Measurements from ENCODE around the gene RAG1.

The RAG1 gene

DNA sequence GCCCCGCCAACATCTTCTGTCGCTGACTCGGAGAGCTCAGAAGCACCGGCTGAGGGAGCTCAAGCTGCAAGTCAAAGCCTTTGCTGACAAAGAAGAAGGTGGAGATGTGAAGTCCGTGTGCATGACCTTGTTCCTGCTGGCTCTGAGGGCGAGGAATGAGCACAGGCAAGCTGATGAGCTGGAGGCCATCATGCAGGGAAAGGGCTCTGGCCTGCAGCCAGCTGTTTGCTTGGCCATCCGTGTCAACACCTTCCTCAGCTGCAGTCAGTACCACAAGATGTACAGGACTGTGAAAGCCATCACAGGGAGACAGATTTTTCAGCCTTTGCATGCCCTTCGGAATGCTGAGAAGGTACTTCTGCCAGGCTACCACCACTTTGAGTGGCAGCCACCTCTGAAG lies 6.7 kb downstream of the RAG1 start:
- ATAC-seq (replicated peaks) (no peak), DNase-seq (no peak)
- Mint-ChIP-seq H3K36me3 (no peaks in the 10 kb centered on the region), H3K4me3 (no peak overlapping the region), H3K27ac (no peak overlapping the region), H3K27me3 (peaks cover 29 to 47% of the 10 kb centered on the region in 2 donors), H3K9me3 (no peaks in the 10 kb centered on the region), H3K4me1 (peaks cover 0 to 25% of the 10 kb centered on the region in 2 donors)

DNA sequence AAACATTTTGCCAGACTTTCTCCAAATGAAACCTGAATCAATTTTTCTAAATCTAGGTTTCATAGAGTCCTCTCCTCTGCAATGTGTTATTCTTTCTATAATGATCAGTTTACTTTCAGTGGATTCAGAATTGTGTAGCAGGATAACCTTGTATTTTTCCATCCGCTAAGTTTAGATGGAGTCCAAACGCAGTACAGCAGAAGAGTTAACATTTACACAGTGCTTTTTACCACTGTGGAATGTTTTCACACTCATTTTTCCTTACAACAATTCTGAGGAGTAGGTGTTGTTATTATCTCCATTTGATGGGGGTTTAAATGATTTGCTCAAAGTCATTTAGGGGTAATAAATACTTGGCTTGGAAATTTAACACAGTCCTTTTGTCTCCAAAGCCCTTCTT lies 9.6 kb downstream of the RAG1 start:
- ATAC-seq (replicated peaks) (no peak), DNase-seq (no peak)
- H3K36me3 Mint-ChIP-seq: peaks cover 4 to 5% of the 10 kb centered on the region in 2 donors
- peaks cover 5 to 9% of the 10 kb centered on the region in 2 donors for H3K9me3 Mint-ChIP-seq
- H3K27ac Mint-ChIP-seq: no peak overlapping the region
- H3K4me1 Mint-ChIP-seq: peaks cover 0 to 10% of the 10 kb centered on the region in 2 donors
- H3K4me3 Mint-ChIP-seq: no peak overlapping the region
- peaks cover 14 to 36% of the 10 kb centered on the region in 2 donors for H3K27me3 Mint-ChIP-seq

DNA sequence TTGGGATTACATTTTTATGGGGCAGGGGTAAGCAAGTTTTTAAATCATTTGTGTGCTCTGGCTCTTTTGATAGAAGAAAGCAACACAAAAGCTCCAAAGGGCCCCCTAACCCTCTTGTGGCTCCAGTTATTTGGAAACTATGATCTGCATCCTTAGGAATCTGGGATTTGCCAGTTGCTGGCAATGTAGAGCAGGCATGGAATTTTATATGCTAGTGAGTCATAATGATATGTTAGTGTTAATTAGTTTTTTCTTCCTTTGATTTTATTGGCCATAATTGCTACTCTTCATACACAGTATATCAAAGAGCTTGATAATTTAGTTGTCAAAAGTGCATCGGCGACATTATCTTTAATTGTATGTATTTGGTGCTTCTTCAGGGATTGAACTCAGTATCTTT lies 10.1 kb downstream of the RAG1 start:
- DNase-seq (no peak), ATAC-seq (replicated peaks) (no peak)
- H3K4me1 Mint-ChIP-seq: peaks cover 0 to 7% of the 10 kb centered on the region in 2 donors
- H3K36me3 Mint-ChIP-seq: peaks cover 4 to 5% of the 10 kb centered on the region in 2 donors
- H3K9me3 Mint-ChIP-seq: peaks cover 5 to 9% of the 10 kb centered on the region in 2 donors
- H3K4me3 Mint-ChIP-seq: no peak overlapping the region
- H3K27ac Mint-ChIP-seq: no peak overlapping the region
- peaks cover 14 to 33% of the 10 kb centered on the region in 2 donors for H3K27me3 Mint-ChIP-seq

DNA sequence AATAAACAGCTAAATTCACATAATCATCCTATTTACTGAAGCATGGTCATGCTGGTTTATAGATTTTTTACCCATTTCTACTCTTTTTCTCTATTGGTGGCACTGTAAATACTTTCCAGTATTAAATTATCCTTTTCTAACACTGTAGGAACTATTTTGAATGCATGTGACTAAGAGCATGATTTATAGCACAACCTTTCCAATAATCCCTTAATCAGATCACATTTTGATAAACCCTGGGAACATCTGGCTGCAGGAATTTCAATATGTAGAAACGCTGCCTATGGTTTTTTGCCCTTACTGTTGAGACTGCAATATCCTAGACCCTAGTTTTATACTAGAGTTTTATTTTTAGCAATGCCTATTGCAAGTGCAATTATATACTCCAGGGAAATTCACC lies 10.7 kb downstream of the RAG1 start:
- peaks cover 4 to 5% of the 10 kb centered on the region in 2 donors for H3K36me3 Mint-ChIP-seq
- H3K9me3 Mint-ChIP-seq: peaks cover 5 to 9% of the 10 kb centered on the region in 2 donors
- H3K4me1 Mint-ChIP-seq: peaks cover 0 to 7% of the 10 kb centered on the region in 2 donors
- H3K27ac Mint-ChIP-seq: no peak overlapping the region
- H3K27me3 Mint-ChIP-seq: peaks cover 14 to 31% of the 10 kb centered on the region in 2 donors
- no peak for ATAC-seq (replicated peaks)
- H3K4me3 Mint-ChIP-seq: no peak overlapping the region
- no peak for DNase-seq

DNA sequence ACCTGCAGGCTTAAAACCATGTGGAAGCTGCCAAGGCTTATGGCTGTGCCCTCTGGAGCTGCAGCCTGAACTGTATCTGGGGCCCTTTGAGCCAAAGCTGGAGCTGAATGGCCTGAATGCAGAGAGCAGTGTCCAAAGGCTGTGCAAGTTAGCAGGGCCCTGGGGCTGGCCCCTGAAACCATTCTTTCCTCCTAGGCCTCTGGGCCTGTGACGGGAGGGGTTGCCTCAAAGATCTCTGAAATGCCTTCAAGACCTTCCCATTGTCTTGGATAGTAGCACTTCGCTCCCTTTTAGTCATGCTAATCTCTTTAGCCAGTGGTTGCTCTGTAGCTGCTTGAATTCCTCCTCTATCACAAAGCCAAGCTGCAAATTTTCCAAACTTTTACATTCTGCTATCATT lies 13.7 kb downstream of the RAG1 start:
- Mint-ChIP-seq H3K36me3 (peaks cover 4 to 5% of the 10 kb centered on the region in 2 donors), H3K27ac (no peak overlapping the region), H3K4me3 (no peak overlapping the region), H3K9me3 (peaks cover 5 to 9% of the 10 kb centered on the region in 2 donors), H3K27me3 (peaks cover 0 to 13% of the 10 kb centered on the region in 2 donors), H3K4me1 (no peaks in the 10 kb centered on the region)
- DNase-seq (no peak), ATAC-seq (replicated peaks) (no peak)

DNA sequence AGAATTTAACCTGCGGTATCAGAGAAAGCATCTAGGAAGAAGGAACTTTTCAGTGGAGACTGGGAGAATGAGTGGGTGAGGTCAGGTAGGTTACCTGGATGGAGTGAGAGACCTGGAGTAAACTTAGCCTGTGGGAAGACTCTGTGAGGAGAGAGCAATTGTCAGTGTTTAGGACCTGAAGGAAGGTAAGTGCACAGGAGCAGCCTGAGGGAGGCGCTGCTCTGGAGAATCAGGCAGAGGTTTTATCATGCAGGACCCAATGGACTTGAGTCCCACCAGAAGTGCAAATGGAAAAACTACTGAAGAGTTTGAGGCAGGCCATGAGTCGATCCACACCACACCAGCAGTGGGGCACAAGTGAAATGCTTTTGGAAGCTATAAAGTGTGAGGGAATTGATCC lies 15.9 kb downstream of the RAG1 start:
- Mint-ChIP-seq H3K27ac (no peak overlapping the region), H3K36me3 (peaks cover 4 to 5% of the 10 kb centered on the region in 2 donors), H3K4me1 (peaks cover 0 to 2% of the 10 kb centered on the region in 2 donors), H3K4me3 (no peak overlapping the region), H3K9me3 (peaks cover 5 to 11% of the 10 kb centered on the region in 2 donors), H3K27me3 (peaks cover 0 to 20% of the 10 kb centered on the region in 2 donors)
- ATAC-seq (replicated peaks) (no peak), DNase-seq (no peak)

DNA sequence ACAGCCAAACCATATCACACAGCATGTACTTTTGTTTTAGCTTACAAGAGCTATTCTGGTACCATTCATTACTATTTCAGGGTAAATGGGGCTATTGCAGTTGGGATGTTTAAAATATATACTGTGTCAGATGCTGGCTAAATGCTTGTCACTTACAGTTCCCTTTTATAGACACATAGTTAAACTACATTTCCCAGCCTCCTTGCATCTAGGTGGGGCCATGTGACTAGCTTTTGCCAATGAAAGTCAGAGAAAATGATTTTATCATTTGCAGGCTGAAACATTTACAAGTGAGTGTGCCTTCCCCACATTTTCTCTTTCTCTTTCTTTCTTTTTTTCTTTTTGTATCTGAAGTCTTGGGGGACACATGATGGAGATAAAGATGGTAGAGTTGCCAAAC lies 18.7 kb downstream of the RAG1 start:
- peak; percentile 80 to 81 for ATAC-seq (replicated peaks)
- peaks cover 5 to 7% of the 10 kb centered on the region in 2 donors for H3K9me3 Mint-ChIP-seq
- no peak overlapping the region for H3K4me3 Mint-ChIP-seq
- peaks cover 0 to 2% of the 10 kb centered on the region in 2 donors for H3K4me1 Mint-ChIP-seq
- H3K27ac Mint-ChIP-seq: no peak overlapping the region
- no peak for DNase-seq
- peaks cover 4 to 15% of the 10 kb centered on the region in 2 donors for H3K27me3 Mint-ChIP-seq
- H3K36me3 Mint-ChIP-seq: peaks cover 4 to 5% of the 10 kb centered on the region in 2 donors

DNA sequence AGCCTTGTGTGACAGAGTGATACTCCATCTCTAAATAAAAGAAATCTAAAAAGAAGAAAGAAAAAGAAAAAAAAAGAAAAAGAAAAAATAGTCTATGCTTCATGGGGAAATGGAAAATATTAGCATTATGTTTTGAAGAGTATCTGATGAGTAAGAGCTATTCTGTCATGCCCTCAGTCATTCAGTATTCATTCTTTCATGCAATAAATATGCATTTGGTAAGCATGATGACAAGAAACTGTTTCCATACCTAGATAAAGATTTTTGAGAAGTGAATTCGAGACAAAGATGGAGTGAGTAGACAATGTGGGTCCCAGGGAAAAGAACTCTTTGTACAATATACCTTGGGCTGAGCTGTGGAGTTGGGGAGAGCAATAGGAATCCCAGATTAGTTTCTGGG lies 20.3 kb downstream of the RAG1 start:
- Mint-ChIP-seq H3K27ac (no peak overlapping the region), H3K9me3 (peaks cover 0 to 2% of the 10 kb centered on the region in 2 donors)
- no peak for DNase-seq

DNA sequence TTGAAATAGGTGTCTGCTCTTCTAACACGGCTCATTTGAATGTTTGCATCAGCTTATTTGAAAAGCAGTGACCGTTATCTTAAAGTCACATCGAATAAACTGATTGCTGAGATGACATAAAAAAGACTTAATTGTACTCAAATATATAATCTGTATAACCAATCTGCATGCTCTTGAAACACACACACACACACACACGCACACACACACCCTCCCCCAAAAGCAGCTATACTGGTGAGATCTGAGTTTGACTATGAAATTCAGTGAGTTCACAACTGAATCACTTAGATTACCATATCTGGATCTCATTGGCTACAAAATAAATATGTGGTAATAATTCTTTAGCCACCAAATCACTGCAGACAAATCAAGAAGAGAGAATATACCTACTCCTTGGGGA lies 22.7 kb downstream of the RAG1 start:
- peaks cover 27 to 36% of the 10 kb centered on the region in 2 donors for H3K27me3 Mint-ChIP-seq
- H3K4me1 Mint-ChIP-seq: peaks cover 7 to 11% of the 10 kb centered on the region in 2 donors
- no peaks in the 10 kb centered on the region for H3K36me3 Mint-ChIP-seq
- ATAC-seq (replicated peaks): no peak
- no peak overlapping the region for H3K27ac Mint-ChIP-seq
- H3K4me3 Mint-ChIP-seq: no peak overlapping the region
- peaks cover 0 to 2% of the 10 kb centered on the region in 2 donors for H3K9me3 Mint-ChIP-seq
- no peak for DNase-seq

More for the DNA sequence above, 20.3 kb downstream of the RAG1 start:
- Mint-ChIP-seq H3K4me3 (no peak overlapping the region), H3K4me1 (peaks cover 0 to 2% of the 10 kb centered on the region in 2 donors), H3K36me3 (no peaks in the 10 kb centered on the region), H3K27me3 (peaks cover 11 to 21% of the 10 kb centered on the region in 2 donors)
- no peak for ATAC-seq (replicated peaks)

DNA sequence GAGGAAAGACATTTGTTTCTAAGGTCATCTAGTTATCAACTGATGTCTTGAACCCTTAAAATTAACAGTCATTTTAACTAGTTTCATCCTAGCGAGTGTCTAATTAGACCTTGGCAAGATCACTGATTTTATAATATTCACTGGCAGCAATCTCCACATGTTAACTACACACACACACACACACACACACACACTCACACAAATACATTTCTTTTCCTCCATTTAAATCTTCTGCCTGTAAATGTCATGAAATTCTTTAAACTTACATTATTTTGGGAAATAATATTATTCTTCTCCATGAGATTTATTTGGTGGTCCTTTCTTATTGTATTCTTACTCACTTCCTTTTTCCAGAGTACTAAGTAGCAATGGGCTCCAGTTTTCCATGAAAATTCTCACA lies 23.6 kb downstream of the RAG1 start:
- DNase-seq (no peak), ATAC-seq (replicated peaks) (no peak)
- peaks cover 27 to 36% of the 10 kb centered on the region in 2 donors for H3K27me3 Mint-ChIP-seq
- H3K36me3 Mint-ChIP-seq: no peaks in the 10 kb centered on the region
- peaks cover 7 to 11% of the 10 kb centered on the region in 2 donors for H3K4me1 Mint-ChIP-seq
- no peak overlapping the region for H3K4me3 Mint-ChIP-seq
- H3K27ac Mint-ChIP-seq: no peak overlapping the region
- peaks cover 0 to 2% of the 10 kb centered on the region in 2 donors for H3K9me3 Mint-ChIP-seq

DNA sequence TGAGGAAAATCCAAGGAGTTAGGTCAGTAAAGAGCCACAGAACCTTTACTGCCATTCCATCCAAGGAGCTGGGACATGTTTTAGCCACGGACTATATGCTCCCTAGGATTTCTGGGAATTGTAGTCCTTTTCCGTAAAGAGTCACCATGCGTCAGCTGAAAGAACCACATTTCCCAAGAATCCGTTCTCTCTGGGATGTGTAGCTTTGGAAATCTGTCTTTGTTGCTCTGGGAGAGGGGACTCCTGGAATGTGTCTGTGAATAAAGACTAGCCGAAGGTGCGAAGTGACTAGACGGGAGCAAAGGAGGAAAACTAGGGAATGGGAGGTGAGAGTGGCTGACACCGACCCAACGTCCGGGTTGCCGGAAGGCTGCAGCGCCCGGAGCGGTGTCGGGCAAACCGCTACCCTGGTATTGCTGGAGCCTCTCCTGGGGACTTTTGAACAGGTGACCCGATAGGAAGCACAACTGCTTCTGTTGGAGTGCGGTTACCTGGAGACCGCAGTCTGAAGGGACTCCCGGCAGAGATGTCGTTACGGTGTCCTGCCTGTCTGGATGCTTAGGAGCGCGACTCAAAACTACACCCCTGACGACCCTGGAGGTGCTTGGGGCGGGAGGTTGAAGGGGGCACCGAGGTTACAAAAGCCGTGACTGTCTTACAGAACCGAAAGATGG lies 26.6 kb downstream of the RAG1 start, which contains the start of gene IFTAP:
Gene IFTAP (plus strand): TSS at position 187 of the 674 bp plus-strand sequence. CDS start 15,602 bp downstream, outside the sequence.
- H3K4me3 Mint-ChIP-seq: peak within 1 kb of the TSS; percentile 95 to 96
- peak within 1 kb of the TSS; percentile 84 for H3K27ac Mint-ChIP-seq
- H3K4me1 Mint-ChIP-seq: peaks cover 6 to 11% of the 10 kb centered on the region in 2 donors
- H3K9me3 Mint-ChIP-seq: no peaks in the 10 kb centered on the region
- ATAC-seq (replicated peaks) (peak; percentile 84 to 91), DNase-seq (peak; percentile 15)
- peaks cover 21 to 28% of the 10 kb centered on the region in 2 donors for H3K27me3 Mint-ChIP-seq
- no peaks in the 10 kb centered on the region for H3K36me3 Mint-ChIP-seq

DNA sequence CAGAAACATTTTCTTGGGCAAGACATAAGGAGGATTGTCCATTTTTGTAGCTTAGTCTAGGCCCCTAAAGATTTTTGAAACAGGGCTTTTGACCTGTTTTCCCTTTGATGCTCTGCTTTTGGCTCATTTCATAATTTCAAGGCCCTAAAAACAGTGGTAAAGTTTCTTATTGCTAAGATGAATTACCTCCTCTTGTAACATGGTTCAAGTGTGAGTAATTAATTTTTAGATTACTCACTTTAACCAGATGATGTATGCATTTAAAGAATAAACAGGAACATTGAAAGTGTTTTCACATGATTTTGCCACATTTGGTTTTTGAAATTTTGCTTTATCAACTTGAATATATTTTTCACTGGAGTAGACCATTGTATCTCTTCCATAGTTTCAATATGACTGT lies 29.1 kb downstream of the RAG1 start:
- no peak for ATAC-seq (replicated peaks)
- H3K9me3 Mint-ChIP-seq: no peaks in the 10 kb centered on the region
- H3K27me3 Mint-ChIP-seq: peaks cover 38 to 44% of the 10 kb centered on the region in 2 donors
- peaks cover 0 to 1% of the 10 kb centered on the region in 2 donors for H3K36me3 Mint-ChIP-seq
- no peak overlapping the region for H3K27ac Mint-ChIP-seq
- no peak for DNase-seq
- H3K4me1 Mint-ChIP-seq: peaks cover 8 to 11% of the 10 kb centered on the region in 2 donors
- no peak overlapping the region for H3K4me3 Mint-ChIP-seq

DNA sequence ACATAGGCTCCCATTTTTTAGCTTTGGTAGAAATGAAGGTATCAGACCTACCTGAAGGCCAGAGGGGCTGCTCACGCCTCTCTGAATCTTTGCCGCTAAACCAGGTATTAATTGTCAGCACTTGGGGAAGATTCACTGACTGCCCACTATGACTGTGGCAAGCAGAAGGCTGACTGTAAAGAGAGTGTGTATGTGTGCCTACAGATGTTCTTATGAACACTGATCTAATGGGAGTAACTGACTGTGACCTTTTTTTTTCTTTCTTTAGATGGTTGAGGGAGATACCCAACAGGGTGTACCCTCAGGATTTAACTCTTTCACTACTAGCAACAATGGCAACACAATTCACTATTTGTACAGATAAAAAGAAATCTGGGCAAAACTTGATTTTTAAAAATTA lies 30.2 kb downstream of the RAG1 start, which contains the start of gene RAG2:
Gene RAG2 (minus strand): TSS at position 186 of the 400 bp plus-strand sequence. CDS start 4,068 bp downstream, outside the sequence.
- Mint-ChIP-seq H3K9me3 (no peaks in the 10 kb centered on the region), H3K27me3 (peaks cover 44 to 49% of the 10 kb centered on the region in 2 donors), H3K4me3 (no peak within 1 kb of the TSS), H3K4me1 (peaks cover 8 to 11% of the 10 kb centered on the region in 2 donors), H3K36me3 (peaks cover 0 to 1% of the 10 kb centered on the region in 2 donors), H3K27ac (no peak within 1 kb of the TSS)
- ATAC-seq (replicated peaks) (no peak), DNase-seq (no peak)

DNA sequence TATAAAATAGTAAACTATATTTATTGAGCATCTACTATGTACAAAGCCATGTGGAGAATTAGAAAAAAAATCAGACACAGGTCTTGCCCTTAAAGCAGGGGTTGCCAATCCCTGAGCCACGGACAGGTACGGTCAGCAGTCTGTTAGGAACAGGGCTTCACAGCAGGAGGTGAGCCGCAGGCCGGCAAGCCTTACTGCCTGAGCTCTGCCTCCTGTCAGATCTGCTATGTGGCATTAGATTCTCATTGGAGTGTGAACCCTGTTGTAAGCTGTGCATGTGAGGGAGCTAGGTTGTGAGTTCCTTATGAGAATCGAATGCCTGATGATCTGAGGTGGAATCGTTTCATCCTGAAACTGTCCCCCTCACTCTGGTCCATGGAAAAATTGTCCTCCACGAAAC lies 32.4 kb downstream of the RAG1 start:
- Mint-ChIP-seq H3K27ac (no peak overlapping the region), H3K9me3 (no peaks in the 10 kb centered on the region), H3K36me3 (peaks cover 0 to 1% of the 10 kb centered on the region in 2 donors), H3K4me1 (peaks cover 2 to 3% of the 10 kb centered on the region in 2 donors), H3K4me3 (no peak overlapping the region), H3K27me3 (peaks cover 42 to 43% of the 10 kb centered on the region in 2 donors)
- no peak for ATAC-seq (replicated peaks)
- no peak for DNase-seq

DNA sequence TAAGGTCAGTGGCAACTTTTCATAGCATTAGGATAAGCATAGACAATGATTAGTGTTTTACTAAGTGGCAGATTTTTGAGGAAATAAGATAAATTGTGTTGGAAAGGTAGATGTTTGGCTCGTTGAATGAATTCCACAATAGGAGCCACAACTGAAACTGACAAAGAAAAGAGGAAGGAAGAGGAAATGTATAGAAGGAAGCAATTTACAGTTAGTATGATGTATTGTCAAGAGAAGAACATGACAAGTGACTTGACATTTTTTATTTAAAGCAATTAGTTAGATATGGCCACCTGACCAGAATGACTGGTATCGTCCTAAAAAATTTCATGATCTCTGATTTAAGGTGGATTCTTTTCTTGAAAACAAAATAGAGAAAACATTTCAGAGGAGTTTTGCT lies 33.3 kb downstream of the RAG1 start:
- peaks cover 0 to 1% of the 10 kb centered on the region in 2 donors for H3K36me3 Mint-ChIP-seq
- no peak for DNase-seq
- no peak overlapping the region for H3K4me3 Mint-ChIP-seq
- ATAC-seq (replicated peaks): no peak
- H3K27me3 Mint-ChIP-seq: peaks cover 42 to 43% of the 10 kb centered on the region in 2 donors
- no peaks in the 10 kb centered on the region for H3K9me3 Mint-ChIP-seq
- H3K27ac Mint-ChIP-seq: no peak overlapping the region
- H3K4me1 Mint-ChIP-seq: peaks cover 0 to 3% of the 10 kb centered on the region in 2 donors
